Measurements from ENCODE around the gene ASH1L. TPM values are rescaled to one million over a fixed set of nuclear protein-coding genes. Genes with fewer than 3 reads are reported as not detected.
A peak's percentile ranks its signal among the peaks of the same experiment; 100 is the strongest.
"Not testable (repeated sequence)": the region's sequence is repeated elsewhere in the genome, so short reads cannot be mapped to it uniquely, and the experiment has no call there.

ASH1L gene
- total RNA-seq, 1 donor from 2014 or later: 34.4 TPM

DNA sequence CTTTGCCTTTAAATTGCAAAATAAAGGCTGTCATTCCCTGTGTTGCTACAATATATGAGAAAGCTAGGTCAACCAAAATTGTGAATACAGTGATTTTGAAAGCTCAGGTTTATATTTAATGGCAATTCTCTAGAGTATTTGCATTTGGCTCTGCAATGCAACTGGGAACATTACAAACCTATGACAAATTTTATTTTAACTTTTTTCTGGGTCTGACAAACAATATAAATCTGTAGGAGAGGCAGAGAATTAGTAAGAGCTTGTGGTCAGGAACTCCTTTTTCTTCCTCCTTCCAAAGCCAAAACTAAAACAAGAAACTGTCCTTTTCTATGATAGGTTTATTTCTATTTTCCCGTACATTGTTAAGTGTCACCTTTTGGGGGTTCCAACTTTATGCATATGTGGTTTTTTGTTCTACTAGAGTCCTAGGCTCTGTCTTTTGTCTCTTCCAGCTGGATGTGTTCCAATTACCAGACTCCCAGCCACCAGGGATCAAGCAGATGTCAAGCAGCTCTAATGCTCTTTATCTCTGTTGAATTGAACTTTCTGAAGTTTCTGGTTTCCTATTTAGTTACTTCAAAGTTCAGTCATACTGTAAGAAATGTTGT lies 106.9 kb downstream of the ASH1L start:
- DNase-seq (ENCODE audit: low read depth): peak; percentile 66

DNA sequence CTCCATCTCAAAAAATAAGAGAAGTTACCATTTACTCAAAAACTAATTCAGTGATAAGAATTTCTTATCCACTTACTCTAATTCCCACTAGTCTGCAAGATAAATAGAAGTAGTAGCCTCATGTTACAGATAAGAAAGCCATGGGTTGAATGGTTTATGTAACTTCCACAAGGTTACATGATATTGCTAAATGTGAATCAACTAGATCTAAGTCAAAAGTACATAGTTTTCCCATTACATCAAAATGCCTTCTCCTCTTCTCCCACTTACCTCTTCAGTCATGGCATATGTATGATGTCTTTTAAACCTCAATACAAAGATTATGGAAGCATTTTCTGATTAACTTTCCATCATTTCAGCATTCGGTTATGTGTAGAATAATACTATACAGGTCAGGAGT lies 108.5 kb downstream of the ASH1L start:
- DNase-seq (ENCODE audit: low read depth): no peak

DNA sequence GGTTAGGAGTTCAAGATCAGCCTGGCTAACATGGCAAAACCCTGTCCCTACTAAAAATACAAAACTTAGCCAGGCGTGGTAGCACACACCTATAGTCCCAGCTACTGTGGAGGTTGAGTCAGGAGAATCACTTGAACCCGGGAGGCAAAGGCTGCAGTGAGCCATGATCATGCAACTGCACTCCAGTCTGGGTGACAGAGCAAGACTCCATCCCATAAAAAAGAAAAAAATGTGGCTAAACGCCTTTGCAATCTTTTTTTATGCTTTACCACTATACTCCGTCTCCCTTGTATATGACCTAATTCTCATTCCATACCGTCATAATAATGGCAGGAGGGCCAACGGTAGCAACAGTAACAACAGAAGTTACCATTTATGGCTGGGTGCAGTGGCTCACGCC lies 109.5 kb downstream of the ASH1L start:
- no peak for DNase-seq (ENCODE audit: low read depth)

DNA sequence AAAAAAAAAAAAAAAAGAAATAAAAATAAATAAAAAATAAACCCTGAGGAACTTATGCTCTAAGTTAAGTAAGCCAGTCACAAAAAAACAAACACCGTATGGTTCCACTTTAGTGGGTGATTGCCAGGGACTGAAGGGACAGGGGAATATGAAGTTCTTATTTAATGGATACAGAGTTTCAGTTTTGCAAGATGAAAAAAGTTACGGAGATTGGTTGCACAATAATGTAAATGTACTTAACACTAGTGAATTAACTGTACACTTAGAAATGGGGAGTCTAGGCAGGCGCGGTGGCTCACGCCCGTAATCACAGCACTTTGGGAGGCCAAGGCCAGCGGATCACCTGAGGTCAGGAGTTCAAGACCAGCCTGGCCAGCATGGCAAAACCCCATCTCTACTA lies 111.4 kb downstream of the ASH1L start:
- no peak for DNase-seq (ENCODE audit: low read depth)

DNA sequence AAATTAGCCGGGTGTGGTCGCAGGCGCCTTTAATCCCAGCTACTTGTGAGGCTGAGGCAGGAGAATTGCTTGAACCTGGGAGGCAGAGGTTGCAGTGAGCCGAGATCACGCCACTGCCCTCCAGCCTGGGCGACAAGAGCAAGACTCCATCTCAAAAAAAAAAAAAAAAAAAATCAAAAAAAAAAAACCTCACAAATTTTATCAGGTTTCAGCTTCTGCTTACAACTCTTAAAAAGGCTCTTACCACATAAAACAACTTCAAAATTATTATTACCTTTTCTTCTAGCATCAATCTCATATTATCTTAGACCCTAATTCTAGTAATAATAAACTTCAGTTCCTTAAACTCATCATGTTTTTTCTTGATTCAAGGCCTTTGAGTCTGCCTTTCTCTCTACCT lies 120.2 kb downstream of the ASH1L start:
- DNase-seq (ENCODE audit: low read depth): not testable (repeated sequence)

DNA sequence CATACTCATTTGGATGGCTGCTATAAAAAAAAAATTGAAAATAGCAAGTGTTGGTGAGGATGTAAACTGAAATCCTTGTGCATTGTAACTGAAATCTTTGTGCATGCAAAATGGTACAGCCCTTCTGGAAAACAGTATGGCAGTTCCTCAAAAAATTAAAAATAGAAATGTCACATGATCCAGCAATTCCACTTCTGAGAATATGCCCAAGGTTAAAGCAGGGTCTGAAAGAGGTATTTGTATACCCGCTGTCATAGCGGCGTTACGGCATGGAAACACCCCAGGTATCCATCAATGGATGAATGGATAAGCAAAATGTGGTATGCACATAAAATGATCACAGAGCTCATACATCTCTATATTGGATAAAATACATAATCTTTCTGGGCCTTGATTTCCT lies 125.2 kb downstream of the ASH1L start:
- DNase-seq (ENCODE audit: low read depth): no peak

DNA sequence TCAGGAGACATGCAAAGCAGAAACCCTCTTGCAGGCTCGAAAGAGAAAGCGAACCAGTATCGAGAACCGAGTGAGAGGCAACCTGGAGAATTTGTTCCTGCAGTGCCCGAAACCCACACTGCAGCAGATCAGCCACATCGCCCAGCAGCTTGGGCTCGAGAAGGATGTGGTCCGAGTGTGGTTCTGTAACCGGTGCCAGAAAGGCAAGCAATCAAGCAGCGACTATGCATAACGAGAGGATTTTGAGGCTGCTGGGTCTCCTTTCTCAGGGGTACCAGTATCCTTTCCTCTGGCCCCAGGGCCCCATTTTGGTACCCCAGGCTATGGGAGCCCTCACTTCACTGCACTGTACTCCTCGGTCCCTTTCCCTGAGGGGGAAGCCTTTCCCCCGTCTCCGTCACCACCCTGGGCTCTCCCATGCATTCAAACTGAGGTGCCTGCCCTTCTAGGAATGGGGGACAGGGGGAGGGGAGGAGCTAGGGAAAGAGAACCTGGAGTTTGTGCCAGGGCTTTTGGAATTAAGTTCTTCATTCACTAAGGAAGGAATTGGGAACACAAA lies 128.7 kb downstream of the ASH1L start:
- DNase-seq (ENCODE audit: low read depth): not testable (repeated sequence)

DNA sequence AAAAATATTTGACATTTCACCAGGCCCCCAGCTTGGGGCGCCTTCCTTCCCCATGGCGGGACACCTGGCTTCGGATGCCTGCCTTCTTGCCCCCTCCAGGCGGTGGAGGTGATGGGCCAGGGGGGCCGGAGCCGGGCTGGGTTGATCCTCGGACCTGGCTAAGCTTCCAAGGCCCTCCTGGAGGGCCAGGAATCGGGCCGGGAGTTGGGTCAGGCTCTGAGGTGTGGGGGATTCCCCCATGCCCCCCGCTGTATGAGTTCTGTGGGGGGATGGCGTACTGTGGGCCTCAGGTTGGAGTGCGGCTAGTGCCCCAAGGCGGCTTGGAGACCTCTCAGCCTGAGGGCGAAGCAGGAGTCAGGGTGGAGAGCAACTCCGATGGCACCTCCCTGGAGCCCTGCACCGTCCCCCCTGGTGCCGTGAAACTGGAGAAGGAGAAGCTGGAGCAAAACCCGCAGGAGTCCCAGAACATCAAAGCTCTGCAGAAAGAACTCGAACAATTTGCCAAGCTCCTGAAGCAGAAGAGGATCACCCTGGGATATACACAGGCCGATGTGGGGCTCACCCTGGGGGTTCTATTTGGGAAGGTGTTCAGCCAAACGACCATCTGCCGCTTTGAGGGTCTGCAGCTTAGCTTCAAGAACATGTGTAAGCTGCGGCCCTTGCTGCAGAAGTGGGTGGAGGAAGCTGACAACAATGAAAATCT lies 129.3 kb downstream of the ASH1L start:
- not testable (repeated sequence) for DNase-seq (ENCODE audit: low read depth)

DNA sequence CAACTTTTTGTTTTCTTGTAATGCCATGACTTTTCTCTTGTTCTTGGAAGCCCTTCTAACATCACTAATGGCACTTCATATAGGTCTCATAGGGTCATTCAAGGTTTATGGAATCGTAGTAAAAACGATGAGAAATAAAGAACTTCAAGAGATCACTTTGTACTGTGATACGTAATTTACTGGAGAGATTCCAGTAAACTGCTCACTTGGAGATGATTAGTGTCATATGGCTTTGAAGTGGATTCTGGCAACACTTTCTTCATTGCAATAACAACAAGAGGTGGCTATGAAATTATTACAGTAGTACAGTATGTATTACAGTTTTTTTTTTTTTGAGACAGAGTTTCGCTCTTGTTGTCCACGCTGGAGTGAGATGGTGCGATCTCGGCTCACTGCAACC lies 138.5 kb downstream of the ASH1L start:
- DNase-seq (ENCODE audit: low read depth): no peak

DNA sequence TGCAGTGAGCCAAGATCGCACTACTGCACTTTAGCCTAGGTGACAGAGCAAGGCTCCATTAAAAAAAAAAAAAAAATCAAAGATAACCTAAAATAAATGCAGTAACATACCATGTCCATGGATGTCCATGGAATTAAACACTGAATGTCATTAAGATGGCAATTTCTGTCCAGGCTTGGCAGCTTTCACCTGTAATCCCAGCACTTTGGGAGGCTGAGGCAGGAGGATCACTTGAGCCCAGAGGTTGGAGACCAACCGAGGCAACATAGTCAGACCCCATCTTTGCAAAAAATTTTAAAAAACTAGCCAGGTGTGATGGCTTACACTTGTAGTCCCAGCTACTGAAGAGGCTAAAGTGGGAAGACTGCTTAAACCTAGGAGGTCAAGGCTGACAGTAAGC lies 141.8 kb downstream of the ASH1L start:
- no peak for DNase-seq (ENCODE audit: low read depth)

DNA sequence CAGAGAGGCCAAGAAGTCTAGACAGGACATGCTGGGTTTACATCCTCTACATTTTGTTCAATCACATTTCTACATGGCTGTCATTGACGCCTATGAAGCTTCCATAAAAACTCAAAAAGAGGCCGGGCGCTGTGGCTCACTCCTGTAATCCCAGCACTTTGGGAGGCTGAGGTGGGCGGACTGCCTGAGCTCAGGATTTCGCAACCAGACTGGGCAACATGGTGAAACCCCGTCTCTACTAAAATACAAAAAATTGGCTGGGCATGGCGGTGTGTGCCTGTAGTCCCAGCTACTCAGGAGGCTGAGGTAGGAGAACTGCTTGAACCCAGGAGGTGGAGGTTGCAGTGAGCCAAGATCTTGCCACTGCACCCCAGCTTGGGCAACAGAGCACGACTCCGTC lies 150.8 kb downstream of the ASH1L start:
- not testable (repeated sequence) for DNase-seq (ENCODE audit: low read depth)

DNA sequence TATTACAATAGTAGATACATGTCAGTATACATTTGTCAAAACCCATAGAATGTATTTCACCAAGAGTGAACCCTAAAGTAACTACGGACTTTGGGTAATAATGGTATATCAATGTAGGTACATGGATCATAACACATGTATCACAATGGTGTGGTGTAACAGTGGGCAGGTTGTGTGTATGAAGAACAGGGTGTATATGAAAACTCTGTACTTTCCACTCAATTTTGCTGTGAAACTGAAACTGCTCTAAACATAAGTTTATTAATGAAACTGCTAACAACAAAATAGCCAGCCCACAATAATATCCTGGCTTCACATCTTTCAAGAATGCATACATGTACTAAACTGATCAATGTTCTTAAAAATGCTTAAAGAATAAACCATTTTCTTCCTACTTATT lies 151.7 kb downstream of the ASH1L start:
- DNase-seq (ENCODE audit: low read depth): no peak

DNA sequence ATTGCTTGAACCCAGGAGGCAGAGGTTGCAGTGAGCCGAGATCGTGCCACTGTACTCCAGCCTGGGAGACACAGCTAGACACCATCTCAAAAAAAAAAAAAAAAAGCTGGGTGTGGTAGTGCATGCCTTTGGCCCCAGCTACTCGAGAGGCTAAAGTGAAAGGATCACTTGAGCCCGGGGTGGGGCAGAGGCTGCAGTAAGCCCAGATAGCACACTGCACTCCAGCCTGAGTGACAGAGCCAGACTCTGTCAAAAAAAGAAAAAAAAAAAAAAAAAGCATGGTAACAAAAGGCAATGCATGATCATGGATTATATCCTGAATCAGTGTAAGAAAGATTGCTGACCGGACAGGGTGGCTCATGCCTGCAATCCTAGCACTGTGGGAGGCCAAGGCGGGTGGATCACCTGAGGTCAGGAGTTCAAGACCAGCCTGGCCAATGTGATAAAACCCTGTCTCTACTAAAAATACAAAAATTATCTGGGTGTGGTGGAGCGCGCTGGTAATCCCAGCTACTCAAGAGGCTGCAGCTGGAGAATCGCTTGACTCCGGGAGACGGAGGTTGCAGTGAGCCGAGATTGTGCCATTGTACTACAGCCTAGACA lies 165.6 kb downstream of the ASH1L start:
- peak; percentile 62 for DNase-seq (ENCODE audit: low read depth)

DNA sequence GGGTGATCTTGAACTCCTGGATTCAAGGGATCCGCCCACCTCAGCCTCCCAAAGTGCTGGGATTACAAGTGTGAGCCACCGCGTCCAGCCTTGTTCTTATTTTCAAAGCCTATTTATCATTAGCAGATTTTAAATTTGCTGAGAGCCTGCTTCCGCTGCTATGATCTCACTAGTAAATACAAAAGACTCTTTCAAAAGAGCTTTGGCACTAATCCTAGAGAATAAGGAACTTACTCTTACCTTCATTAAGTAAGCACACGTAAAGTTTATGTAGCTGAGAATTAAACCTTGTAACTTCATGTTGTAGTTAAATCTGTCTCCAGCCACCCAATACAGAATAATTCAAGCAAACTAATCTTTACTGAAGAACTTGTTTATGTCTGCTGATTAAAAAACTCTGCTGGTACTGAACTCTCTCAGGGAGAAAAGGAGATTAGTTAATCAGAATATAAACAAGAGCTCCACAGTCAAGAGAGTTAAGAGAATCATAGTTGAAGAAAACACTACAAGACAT lies 169.6 kb downstream of the ASH1L start:
- DNase-seq (ENCODE audit: low read depth): no peak

DNA sequence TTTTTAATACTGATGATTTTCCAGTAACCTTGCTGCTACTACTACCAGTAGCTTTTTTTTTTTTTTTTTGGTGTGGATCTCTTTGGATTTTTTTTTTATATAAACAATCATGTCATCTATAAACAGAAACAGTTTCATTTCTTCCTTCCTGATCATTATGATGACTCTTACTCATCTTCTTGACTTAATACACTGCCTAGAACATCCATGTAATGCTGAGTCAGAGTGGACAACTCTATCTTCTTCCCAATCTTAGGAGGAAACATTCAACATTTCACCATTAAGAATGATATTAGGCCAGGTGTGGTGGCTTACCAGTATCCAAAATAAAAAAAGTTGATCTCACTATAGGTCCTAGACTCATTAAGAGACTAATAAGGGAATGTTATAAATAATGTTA lies 172.8 kb downstream of the ASH1L start:
- no peak for DNase-seq (ENCODE audit: low read depth)

DNA sequence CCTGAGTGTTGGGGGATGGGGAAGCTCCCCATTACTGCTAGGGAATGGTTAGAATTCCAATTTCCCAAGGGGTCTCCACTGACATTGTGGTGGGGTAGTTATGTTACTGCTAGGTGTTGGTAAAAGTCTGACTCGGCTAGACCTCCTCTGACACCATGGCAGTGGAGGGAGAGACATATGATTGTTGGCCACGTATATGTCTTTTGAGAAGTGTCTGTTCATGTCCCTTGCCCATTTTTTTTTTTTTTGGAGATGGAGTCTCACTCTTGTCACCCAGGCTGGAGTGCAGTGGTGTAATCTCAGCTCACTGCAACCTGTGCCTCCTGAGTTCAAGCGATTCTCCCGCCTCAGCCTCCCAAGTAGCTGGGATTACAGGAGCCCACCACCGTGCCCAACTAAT lies 176.8 kb downstream of the ASH1L start:
- DNase-seq (ENCODE audit: low read depth): not testable (repeated sequence)

DNA sequence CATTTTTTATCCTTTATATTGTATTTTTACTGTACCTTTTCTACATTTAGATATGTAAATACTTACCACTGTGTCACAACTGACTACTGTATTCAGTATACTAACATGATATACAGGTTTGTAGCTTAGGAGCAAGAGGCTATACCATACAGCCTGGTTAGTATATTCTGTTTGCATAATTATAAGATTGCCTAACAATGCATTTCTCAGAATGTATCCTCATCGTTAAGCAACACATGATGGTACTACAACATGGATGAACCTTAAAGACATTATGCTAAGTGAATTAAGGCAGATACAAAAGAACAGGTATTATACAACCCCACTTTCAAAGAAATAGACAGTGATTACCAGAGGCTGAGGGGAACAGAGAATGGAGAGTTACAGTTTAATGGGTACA lies 179.2 kb downstream of the ASH1L start:
- DNase-seq (ENCODE audit: low read depth): no peak

DNA sequence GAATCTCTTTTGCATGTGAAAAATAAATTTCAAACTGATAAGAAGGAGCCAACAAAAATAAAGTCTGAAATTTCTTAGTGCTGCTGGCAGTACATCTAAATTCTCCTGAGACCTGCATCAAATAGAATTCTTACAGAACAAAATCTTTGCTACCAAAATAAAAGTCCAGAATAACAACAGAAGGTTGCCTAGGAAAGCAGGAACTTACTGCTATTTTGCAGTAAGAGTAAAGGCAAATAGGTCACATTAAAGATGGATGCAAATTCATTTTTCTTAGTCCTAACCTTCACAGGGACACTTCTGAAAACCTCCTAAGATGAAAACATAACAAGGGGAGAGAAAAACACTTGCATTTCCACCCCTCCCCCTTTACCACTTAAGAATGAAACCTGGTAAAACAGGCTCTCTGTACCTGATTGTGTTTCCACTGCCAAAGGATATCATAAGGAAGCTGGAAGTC lies 182.9 kb downstream of the ASH1L start:
- DNase-seq (ENCODE audit: low read depth): peak; percentile 40

DNA sequence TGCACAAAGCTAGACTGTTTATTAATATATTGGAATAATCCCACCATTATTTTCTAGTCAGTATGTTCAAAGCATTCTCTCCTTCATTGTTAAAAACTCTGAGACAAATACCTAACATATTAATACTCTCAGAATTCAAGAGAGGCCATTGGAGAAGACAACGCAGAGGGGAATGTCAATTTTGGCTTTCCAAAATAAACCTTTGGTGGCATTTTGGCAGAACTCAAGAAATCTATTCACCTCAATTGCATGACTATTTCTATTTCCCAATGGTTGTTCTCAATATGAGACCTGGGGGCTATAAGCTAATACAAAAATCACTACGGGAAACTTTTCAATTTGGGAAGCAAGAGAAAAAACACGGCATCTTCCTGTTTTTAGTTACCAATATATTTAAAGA lies 183.4 kb downstream of the ASH1L start:
- DNase-seq (ENCODE audit: low read depth): no peak

DNA sequence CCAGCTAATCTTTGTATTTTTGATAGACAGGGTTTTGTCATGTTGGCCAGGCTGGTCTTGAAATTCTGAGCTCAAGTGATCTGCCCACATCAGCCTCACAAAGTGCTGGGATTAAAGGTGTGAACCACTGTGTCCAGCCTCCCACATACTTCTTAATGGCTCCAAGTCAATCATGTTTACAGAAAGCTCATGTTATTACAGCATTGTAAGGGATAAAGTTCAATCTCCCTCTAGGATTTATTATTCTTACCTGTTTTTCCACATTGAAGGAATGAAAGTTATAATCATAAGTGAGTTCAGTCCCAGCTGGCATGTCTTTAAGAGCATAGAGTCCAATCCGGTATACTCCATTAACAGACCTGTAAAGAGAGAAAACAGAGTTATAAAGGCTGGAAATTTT lies 202.6 kb downstream of the ASH1L start:
- no peak for DNase-seq (ENCODE audit: low read depth)

DNA sequence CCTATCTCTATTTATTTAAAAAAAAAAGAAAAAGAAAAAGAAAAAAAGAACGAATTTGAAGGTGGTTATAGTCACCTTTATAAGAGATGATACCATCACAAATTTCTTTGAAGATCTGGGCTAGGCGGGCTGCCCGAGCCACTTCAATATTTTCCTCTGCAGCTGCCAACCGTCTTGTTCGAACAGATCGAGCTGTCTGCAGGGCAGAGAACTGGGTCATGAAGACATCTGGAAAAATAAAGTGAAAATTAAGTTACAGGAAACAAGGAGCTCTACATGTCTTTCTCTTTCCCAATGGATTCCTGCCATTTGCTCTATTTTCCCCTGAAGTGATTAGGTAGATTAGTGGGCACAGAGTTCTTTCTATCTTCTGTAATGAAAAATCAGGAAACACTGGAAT lies 210.0 kb downstream of the ASH1L start:
- no peak for DNase-seq (ENCODE audit: low read depth)

DNA sequence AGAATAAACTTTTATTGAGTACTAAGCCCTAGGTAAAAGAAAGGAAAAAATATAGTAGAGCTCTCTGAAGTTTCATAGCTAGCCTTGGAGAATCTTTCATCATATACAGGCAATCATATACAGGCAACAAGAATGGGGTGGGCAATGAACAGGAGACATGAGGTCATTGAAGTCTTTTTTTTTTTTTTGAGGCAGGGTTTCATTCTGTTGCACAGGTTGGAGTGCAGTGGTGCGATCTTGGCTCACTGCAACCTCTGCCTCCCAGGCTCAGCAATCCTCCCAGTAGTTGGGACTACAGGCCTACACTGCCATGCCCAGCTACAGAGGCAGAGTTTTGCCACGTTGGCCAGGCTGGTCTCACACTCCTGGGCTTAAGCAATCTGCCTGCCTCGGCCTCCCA lies 219.8 kb downstream of the ASH1L start:
- DNase-seq (ENCODE audit: low read depth): no peak
